NCI-H748 (cell line): ENCODE data around the gene JAG2.

Experiments
- DNase-seq: peaks from one replicate; lab custom pipeline; 2025; ENCODE audit not compliant: unreplicated experiment; lab: John Stamatoyannopoulos, UW

Gene JAG2

GRCh38 chr14:105204206-105204930, 35.8 kb upstream of the JAG2 start:
- DNase-seq = no peak

- no peak for DNase-seq
Measured at GRCh38 chr14:105203701-105204100, 35.1 kb upstream of the JAG2 start.

- peak; percentile 69 for DNase-seq
Measured at GRCh38 chr14:105203057-105203531, 34.5 kb upstream of the JAG2 start.

- no peak for DNase-seq
Measured at GRCh38 chr14:105201925-105202513, 33.4 kb upstream of the JAG2 start.

GRCh38 chr14:105201156-105201924, 32.8 kb upstream of the JAG2 start:
- DNase-seq = peak; percentile 23

- no peak for DNase-seq
Measured at GRCh38 chr14:105200641-105201040, 32.1 kb upstream of the JAG2 start.

GRCh38 chr14:105200074-105200473, 31.5 kb upstream of the JAG2 start:
- DNase-seq = no peak

- DNase-seq = no peak
Measured at GRCh38 chr14:105199093-105199492, 30.5 kb upstream of the JAG2 start.

- DNase-seq = no peak
Measured at GRCh38 chr14:105198588-105198987, 30.0 kb upstream of the JAG2 start.

- no peak for DNase-seq
Measured at GRCh38 chr14:105197211-105197641, 28.6 kb upstream of the JAG2 start.

- peak; percentile 53 for DNase-seq
Measured at GRCh38 chr14:105196265-105196960, 27.8 kb upstream of the JAG2 start.

GRCh38 chr14:105195522-105196264, 27.1 kb upstream of the JAG2 start:
- DNase-seq = no peak

- DNase-seq = no peak
Measured at GRCh38 chr14:105195051-105195450, 26.5 kb upstream of the JAG2 start.

GRCh38 chr14:105193916-105194782, 25.6 kb upstream of the JAG2 start:
- peak; percentile 74 for DNase-seq

GRCh38 chr14:105192866-105193731, 24.5 kb upstream of the JAG2 start:
- no peak for DNase-seq

- DNase-seq = peak; percentile 64
Measured at GRCh38 chr14:105187935-105188524, 19.5 kb upstream of the JAG2 start.

- peak; percentile 57 for DNase-seq
Measured at GRCh38 chr14:105187116-105187515, 18.5 kb upstream of the JAG2 start.

GRCh38 chr14:105185973-105186372, 17.4 kb upstream of the JAG2 start:
- no peak for DNase-seq
